ENCODE measurements around the gene SRSF2.
"Not testable (repeated sequence)": the region's sequence is repeated elsewhere in the genome, so short reads cannot be mapped to it uniquely, and the experiment has no call there.

The SRSF2 gene, protein sequence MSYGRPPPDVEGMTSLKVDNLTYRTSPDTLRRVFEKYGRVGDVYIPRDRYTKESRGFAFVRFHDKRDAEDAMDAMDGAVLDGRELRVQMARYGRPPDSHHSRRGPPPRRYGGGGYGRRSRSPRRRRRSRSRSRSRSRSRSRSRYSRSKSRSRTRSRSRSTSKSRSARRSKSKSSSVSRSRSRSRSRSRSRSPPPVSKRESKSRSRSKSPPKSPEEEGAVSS

DNA sequence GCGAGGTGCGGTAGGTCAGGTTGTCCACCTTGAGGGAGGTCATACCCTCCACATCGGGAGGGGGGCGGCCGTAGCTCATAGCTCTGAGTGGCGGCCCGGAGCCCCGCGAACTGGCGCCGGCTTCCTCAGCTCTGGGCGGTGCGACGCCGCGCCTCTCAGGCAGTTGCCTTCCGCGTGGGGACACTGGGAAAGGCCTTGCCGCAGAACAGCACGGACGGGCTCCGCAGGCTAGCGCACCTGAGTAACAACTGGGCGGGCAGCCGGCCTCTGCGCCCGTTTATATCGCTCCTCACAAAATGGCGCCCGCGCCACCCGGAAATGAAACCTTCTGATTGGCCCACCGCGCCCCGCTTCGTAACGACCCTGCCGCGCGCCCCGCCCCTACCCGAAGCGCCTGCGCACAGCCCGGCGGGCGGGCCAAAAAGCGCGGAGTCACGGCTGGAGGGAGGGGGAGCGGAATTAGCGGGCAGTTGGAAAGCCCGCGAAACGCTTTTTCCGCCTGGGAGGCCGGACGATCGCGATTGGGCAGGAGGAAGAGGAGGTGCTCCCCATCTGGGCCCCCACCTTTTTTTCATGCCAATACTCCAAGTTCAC, at the start of gene SRSF2:
TSS of gene SRSF2 (minus strand) at position 250 of the 594 bp plus-strand sequence. CDS start at position 79, 171 bp downstream.
- in situ Hi-C loops (cut with MboI; ENCODE audit: low sequenced_read_pairs) = no loop called here

DNA sequence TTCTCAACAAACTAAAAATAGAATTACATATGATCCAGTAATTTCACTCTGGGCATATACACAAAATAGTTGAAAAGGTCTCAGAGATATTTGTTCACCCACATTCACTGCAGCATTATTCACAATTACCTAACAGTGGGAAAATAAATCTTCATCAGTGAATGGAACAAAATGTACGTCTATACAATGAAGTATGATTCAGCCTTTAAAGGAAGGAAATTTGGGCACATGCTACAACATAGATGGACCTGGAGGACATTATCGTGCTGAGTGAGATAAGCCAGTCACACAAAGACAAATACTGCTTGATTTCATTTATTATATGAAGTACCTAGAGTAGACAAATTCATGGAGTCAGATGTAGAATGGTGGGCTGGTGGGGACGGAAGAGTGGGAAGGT, 47.8 kb upstream of the SRSF2 start:
- in situ Hi-C loops (cut with MboI; ENCODE audit: low sequenced_read_pairs) = no loop called here

DNA sequence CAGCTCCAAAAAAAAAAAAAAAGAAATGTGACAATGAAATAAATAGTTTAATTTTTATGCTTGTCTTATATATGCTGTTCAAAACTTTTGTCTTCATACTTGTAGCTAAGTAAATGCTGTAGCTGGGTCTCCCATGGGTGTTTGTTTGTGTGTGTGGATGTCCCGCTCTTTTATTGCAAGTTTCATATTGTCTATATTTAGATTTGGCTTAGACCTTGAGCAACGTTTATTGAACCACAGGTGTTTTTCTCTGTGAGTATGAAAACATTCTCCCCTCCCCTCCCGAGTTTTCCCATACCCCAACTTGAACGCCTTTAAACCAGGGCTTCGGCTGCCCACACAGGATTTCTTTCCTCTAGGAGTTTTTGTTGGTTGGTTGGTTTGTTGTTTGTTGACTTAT, 46.0 kb upstream of the SRSF2 start:
- in situ Hi-C loops (cut with MboI; ENCODE audit: low sequenced_read_pairs) = no loop called here

DNA sequence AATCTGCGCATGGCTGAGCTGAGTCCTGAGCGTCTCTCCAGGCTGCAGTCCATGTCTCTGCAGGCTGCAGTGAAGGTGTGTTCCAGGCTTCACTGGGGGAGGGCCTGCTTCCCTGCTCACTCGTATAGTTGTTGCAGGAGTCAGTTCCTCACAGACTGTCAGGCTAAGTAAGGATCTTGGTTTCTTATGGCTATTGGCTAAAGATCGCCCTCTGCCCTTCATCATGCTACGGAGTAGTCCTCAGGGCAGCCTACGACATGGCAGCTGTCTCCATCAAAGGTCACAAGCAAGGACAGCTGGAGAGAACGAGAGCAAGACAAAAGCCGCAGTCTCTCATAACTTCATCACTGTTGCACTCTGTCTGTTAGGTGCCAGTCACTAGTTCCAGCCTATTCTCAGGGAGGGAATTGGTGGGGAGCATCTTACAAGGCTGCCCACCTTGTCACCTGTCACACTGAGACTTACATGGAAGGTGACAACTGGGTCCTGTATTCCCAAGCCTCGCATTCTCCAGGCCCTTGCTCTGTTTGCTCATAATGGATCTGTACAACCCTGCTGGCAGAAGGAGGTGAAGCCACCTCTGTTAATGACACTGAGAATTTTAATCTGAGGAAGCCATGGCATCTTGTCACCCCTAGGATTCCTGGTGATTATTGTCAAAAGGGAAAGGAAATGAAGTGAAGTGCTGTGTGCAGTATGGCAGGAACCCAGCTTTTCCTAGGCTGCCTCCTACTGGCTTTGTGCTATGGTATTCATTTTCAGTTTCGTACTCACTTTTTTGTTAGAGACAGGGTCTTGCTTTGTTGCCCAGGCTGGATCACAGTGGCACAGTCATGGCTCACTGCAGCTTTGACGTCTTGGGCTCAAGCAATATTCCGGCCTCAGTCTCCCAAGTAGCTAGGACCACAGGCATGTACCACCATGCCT, 44.2 kb upstream of the SRSF2 start:
- in situ Hi-C loops (cut with MboI; ENCODE audit: low sequenced_read_pairs) = no loop called here

DNA sequence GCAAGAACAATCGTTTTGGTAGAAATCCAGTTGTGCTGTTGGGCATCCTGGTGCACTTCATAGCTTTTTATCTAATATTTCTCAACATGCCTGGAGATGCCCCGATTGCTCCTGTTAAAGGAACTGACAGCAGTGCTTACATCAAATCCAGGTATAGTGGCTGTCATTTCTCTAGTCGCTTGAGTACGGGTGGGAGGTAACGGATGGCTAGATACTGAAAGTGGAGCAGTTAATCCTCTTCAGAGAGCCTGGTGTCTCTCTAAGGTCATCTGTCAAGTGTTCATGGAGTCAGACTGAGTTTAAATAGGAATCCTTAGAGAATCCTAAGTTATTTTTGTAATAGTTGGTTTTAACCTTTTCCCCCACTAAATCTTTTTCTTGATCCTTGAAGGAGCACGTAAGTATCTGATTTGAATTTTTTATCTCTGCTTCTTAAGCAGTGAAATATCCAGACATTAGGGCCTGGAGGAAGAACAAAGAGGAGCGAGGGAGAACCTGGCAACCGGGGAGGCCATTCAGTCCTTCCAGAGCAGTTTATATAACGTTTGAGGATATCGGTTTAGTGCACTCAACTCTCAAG, 38.0 kb upstream of the SRSF2 start:
- in situ Hi-C loops (cut with MboI; ENCODE audit: low sequenced_read_pairs) = no loop called here

DNA sequence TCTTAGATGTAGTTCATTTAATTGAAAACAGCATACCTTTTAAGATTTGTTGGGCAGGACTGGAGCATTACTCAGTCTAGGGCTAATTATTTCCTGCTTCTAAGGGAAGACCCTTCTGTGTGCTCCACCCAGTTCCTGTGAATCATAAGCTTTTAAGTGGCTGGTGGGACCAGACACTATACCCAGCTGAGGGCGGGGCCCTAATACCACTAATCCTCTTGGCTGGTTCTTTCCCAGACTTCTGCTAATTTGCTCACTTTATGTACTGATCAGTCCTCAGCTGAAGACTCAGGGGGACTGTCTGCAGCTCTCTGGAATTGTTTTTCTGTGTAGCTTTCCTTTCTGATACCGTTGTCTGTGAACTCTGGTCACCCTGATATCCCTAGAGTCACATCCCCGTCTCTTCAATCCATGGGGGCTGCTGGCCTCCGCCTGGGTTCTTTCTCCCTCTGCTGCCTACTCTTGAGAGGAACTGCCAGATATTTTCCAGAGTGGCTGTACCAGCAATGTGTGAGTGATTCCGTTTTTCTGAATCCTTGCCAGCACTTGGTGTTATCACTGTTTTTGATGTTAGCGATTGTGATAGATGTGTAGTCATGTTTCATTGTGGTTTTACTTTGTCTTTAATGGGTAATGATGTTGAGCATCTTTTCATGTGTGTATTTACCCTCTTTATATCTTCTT, 35.9 kb upstream of the SRSF2 start:
- in situ Hi-C loops (cut with MboI; ENCODE audit: low sequenced_read_pairs) = no loop called here

DNA sequence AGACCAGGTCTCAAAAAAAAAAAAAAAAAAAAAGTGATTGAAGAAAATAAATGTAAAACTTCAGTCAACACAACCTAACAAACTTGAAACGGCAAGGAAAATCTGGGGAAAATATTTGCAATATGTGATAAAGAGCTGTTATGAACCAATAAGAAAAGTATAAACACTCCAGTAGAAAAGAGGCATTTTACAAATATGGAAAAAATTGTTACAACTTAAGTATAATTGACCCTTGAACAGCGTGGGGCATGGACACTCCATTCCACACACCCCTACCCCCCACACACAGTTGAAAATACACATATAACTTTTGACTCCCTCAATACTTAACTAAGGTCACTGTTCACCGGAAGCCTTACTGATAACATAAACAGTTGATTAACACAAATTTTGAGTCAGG, 21.4 kb upstream of the SRSF2 start:
- in situ Hi-C loops (cut with MboI; ENCODE audit: low sequenced_read_pairs) = no loop called here

DNA sequence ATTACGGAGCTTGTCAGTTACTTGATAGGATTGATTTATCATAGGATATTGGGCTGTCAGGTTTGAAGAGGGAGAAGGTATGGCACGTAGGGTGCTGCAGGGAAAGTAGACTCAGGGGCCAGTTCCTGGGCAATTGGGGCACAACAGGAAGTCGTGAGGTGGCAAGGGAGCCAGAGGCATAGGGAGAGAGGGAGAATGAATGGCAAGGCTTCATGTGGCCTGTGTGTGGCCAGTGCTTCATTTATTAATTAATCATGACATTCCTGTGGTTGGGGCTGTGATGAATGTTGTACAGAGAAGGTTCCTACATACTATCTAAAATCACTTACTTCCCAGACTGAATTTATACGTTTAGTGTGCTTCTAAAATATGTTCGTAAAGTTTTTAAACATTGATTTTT, 20.1 kb upstream of the SRSF2 start:
- in situ Hi-C loops (cut with MboI; ENCODE audit: low sequenced_read_pairs) = no loop called here

DNA sequence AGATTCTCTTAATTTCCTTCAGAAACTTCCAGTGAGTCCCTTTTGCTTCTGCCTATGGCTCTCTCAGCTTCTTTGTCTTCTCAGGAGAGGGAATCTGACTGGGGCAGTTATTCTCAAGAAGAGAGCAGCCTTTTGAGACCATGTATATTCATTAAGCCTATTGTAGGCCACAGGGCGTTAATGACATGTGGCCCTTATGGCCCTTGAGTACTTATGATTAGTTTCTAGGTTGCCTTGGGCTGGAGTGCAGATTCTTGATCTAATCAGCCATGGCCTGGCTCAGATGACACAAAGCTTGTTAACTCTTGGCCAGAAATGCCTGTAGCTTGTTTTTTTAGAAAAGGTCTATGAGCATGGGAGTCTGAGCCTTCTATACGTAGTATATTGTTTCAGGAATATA, 18.2 kb upstream of the SRSF2 start:
- in situ Hi-C loops (cut with MboI; ENCODE audit: low sequenced_read_pairs) = no loop called here

DNA sequence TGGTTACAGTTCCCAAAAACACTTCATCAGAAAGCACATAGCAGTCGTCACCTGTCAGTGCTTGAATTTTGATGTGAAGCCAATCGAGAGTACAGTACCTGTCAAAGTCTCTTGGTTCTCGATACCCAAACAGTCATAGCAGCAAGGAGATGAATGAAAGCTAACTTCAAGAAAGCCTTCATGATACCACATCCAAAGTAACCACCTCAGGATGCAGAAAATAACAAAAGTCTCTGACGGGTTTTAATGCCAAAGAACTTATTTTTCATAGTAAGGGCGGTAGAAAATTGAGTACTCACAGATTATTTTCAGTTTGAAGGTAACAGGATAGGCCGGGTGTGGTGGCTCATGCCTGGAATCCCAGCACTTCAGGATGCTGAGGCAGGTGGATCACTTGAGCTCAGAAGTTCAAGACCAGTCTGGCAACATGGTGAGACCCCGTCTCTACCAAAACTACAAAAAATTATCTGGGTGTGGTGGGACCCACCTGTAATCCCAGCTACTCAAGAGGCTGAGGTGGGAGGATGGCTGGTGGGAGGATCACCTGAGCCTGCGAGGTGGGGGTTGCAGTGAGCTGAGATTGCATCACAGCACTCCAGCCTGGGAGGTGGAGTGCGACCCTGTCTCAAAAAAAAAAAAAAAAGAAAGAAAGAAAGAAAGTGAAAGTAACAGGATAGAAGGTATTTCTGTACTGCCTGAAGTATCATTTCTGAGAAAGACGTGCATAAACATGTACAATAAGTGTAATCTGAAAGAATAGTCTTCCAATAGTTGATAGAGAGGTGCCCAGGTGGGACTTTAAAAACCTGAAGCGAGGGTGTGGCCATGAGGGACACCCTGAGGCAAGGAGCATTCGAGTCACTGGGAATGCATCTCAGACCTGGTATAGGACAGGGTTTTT, 16.2 kb upstream of the SRSF2 start:
- in situ Hi-C loops (cut with MboI; ENCODE audit: low sequenced_read_pairs) = no loop called here

DNA sequence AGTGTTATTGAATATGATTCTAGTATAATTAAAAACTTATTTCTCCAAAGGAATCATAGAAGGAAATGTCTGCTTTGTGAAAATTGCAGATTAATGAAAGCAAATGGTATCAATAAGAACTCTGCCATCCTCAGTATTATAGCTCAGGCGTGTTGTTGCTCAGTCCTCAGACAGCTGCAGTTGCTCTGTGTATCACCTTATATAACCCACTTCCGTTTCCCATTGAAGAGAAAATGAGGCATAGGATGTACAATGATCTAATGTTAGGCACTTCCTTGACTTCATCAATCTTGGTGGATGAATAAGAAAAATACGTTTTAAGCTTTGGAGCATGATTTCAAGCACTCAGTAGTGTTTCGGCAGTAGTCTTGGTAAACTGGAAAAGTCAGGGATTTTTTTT, 14.9 kb upstream of the SRSF2 start:
- in situ Hi-C loops (cut with MboI; ENCODE audit: low sequenced_read_pairs) = no loop called here

DNA sequence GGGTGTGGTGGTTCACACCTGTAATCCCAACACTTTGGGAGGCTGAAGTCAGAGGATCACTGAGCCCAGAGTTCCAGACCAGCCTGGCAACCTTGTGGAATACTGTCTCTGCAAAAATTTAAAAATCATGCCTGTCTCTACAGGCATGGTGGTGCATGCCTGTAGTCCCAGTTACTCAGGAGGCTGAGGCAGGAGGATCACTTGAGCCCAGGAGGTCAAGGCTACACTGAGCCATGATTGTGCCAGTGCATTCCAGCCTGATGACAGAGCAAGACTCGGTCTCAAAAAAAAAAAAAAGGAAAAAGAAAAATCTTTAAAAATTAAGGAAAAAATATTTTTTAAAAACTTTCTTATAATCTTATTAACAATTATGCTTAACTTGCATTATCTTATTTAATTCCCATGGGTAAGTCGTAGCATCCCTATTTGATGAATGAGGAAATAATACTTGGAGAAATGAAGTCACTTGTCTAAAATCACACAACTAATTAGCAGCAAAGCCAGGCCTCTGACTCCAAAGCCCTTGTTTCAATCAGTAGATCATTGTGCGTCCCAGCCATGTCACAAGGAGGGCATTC, 14.4 kb upstream of the SRSF2 start:
- in situ Hi-C loops (cut with MboI; ENCODE audit: low sequenced_read_pairs) = no loop called here

DNA sequence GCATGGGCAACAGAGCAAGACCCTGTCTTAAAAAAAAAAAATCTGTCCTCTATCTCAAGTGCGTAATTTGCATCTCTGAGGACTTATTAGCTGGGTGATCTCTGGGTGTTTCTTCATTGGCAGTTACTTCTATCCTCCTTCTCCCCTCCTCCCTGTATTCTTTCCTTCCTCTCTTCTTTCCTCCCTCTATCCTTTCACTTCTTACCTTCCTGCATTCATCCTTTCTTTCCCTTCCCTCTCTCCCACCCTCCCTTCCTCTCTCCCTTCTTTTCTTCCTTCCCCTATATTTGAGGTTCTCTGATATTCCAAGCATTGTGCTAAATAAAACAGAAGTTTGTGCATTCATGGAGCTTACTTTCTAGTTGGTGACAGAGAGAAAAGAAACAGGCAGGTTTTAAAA, 11.5 kb upstream of the SRSF2 start:
- in situ Hi-C loops (cut with MboI; ENCODE audit: low sequenced_read_pairs) = no loop called here

DNA sequence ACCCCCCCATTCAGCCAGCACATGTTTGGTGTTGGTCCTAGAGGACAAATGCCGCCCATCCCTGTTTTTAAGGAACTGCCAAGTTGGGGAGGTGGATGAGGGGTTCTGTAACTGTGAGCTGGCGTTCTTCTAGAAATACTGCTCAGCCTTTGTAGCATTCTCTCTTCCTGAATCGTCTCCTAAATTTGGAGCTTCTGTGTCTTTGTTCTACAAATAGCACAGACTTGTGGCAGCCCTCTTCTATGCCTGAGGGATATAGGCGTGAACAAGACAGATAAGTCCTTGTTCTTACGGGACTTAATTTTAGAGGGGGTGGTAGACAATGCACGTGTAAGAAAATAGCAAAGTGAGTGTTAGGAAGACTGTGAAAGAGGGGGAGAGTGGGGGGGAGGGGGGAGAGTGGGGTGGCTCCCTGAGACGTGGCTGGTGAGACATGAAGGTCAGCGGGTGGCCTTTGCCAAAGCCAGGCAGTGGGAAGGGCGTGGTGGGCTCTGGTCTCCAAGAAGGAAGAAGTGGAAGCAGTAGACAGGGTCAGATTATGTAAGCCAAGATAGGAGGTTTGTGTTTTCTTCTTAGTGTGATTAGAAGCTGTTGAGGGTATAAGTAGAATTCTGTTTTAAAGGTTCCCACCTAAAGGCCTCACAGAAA, 10.7 kb upstream of the SRSF2 start:
- in situ Hi-C loops (cut with MboI; ENCODE audit: low sequenced_read_pairs) = no loop called here

DNA sequence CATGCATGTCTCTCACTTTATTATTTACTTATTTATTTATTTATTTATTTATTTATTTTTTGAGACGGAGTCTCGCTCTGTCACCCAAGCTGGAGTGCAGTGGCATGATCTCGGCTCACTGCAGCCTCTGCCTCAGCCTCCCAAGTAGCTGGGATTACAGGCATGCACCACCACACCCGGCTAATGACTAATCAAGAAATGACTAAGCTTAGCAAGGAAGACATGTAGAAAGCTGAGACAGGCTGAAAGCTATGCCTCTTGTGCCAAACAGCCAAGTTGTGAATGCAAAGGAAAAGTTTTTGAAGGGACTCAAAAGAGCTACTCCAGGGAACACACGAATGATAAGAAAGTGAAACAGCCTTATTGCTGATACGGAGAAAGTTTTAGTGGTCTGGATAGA, 8.7 kb upstream of the SRSF2 start:
- in situ Hi-C loops (cut with MboI; ENCODE audit: low sequenced_read_pairs) = not testable (repeated sequence)

DNA sequence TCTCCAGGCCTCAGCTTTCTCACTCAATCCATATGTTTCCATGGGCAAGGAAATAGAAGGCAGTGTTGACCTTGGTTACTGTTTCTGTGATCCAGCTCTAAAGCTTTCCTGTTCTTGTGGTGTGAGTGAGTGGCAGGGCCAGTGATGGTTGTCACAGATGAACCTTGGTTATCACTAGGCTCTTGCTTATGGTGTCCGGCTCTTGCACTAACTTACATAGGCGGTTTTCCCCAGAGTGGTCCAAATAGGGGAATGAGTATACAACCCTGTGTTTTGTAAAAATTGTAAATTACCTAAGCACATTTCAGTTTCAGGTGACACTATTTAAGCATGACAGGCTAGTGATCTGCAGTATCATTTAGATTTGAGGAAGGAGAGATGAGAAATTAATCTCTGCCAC, 7.6 kb upstream of the SRSF2 start:
- in situ Hi-C loops (cut with MboI; ENCODE audit: low sequenced_read_pairs) = no loop called here

DNA sequence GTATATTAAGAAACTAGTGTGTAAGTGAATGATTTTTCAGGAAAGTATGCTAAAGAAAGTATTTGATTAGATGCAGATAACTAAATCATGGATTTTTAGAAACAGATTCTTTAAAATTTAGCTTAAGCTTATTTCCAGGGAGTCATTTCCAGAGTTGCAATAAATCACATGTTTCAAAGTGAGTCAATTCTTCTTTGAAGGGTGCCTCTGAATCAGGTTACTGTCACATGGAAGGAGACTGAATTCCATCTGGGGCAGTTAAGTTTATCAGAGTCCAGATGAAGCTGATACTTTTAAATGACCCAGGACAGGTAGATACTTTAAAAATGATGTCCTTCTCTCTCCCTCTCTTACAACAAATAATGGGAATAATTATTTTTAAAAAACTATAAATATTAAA, 5.8 kb upstream of the SRSF2 start:
- in situ Hi-C loops (cut with MboI; ENCODE audit: low sequenced_read_pairs) = no loop called here

DNA sequence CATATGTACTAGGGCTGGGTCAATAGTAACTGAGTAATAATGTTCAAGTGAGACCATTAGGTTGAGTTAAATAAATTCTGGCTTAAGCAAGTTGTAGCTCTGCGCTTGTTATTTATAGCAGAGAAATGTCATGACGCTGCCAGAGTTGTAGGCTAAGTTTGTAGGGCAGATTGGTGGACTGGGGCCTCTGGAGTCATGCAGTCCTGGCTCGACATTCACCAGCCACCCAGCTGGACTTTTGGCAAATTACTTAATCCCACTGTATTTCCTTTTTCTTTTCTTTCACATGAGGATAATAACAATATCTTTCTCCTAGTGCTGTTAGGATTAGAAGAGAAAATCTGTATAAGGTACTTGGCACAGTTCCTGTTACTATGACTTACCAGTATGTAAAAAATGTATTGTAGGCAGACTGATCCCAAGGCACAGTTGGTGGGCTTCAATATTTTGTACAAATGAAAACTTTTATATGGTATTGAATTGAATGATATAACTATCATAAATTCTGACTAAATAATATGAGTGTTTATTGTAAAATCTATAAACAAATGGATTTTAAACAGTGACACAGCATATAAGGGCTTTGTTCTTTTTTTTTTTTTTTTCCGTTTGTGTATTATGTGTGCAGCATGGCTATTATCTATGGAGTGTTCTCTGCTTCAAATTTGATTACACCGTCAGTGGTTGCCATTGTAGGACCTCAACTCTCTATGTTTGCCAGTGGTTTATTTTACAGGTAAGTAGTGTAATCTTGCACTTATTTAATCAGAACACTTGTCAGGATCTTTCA, 3.4 kb upstream of the SRSF2 start:
- in situ Hi-C loops (cut with MboI; ENCODE audit: low sequenced_read_pairs) = no loop called here
